A673 (cell line): Measurements from ENCODE around the gene CDC45.

Source experiments
- EZH2 ChIP-seq: fragments of 200-600 bp; sonication (generic); IDR thresholded peaks from 2 replicates; pipeline ENCODE4 v1.6.1; 2017; ENCODE audit warnings: borderline replicate concordance, low read depth, mild to moderate bottlenecking, mixed read lengths, antibody characterized with exemption, low read length; ENCODE audit not compliant: poor library complexity, severe bottlenecking
- TF ChIP-seq, protein P1 (sequence below): fragments of 300-800, 200-600 bp; sonication (generic); conservative IDR thresholded peaks from 2 replicates; pipeline ENCODE4 v1.5.1; 2017; ENCODE audit warnings: low read depth, mild to moderate bottlenecking, antibody characterized with exemption, low read length, moderate library complexity, mixed read lengths

DNA sequence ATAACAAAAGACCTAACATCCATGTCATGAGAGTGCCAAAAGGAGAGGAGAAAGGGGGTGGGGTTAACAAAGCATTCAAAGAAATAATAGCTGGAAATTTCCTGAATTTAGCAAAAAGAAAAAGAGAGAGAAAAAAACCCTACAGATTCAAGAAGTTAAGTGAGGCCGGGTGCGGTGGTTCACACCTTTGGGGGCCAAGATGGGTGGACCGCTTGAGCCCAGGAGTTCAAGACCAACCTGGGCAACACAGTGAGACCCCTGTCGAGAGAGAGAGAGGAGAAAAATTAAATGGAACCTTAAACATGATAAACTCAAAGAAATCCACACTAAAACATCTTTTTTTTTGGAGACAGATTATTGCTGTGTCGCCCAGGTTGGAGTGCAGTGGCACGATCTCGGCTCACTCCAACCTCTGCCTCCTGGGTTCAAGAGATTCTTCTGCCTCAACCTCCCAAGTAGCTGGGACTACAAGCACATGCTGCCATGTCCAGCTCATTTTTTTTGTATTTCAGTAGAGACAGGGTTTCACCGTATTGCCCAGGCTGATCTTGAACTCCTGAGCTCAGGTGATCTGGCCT is 53.4 kb downstream of the CDC45 start:
- TF ChIP-seq, protein P1, sequence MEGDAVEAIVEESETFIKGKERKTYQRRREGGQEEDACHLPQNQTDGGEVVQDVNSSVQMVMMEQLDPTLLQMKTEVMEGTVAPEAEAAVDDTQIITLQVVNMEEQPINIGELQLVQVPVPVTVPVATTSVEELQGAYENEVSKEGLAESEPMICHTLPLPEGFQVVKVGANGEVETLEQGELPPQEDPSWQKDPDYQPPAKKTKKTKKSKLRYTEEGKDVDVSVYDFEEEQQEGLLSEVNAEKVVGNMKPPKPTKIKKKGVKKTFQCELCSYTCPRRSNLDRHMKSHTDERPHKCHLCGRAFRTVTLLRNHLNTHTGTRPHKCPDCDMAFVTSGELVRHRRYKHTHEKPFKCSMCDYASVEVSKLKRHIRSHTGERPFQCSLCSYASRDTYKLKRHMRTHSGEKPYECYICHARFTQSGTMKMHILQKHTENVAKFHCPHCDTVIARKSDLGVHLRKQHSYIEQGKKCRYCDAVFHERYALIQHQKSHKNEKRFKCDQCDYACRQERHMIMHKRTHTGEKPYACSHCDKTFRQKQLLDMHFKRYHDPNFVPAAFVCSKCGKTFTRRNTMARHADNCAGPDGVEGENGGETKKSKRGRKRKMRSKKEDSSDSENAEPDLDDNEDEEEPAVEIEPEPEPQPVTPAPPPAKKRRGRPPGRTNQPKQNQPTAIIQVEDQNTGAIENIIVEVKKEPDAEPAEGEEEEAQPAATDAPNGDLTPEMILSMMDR, result no peak
- no peak for TF ChIP-seq EZH2
